Lower lobe of right lung (tissue), 2 donors: ENCODE measurements around the gene F2RL1. TPM values are rescaled to one million over a fixed set of nuclear protein-coding genes. Genes with fewer than 3 reads are reported as not detected.

Source experiments
- ATAC-seq, 2 donors: fragments of 200-7000 bp; cut with Tn5 transposase; one replicate each; pipeline ENCODE4 v1.9.1; 2020 to 2022; ENCODE audit warnings: mild to moderate bottlenecking in 2 of 2, moderate library complexity in 2 of 2
- DNase-seq: peaks from one replicate; pipeline ENCODE4 v3.0.0-alpha.2; 2020
- H3K27ac ChIP-seq: fragments of 200-600 bp; one replicate; pipeline ENCODE4 v1.8.0; 2022
- H3K27me3 ChIP-seq: fragments of 200-600 bp; one replicate; pipeline ENCODE4 v1.8.0; 2022; ENCODE audit warnings: low read depth
- H3K36me3 ChIP-seq: fragments of 200-600 bp; one replicate; pipeline ENCODE4 v1.8.0; 2022; ENCODE audit warnings: mild to moderate bottlenecking
- H3K4me1 ChIP-seq: fragments of 200-600 bp; one replicate; pipeline ENCODE4 v1.8.0; 2022
- H3K4me3 ChIP-seq: fragments of 200-600 bp; one replicate; pipeline ENCODE4 v1.8.0; 2022; ENCODE audit warnings: mild to moderate bottlenecking
- H3K9me3 ChIP-seq: fragments of 200-600 bp; one replicate; pipeline ENCODE4 v1.8.0; 2022
- intact Hi-C: fragments of 100-400 bp; cut with DNase I; formaldehyde crosslinking; loops from one replicate; pipeline ENCODE4 v1.11.0; 2022
- total RNA-seq: library from RNA; stranded (reverse); fragmentation: NEBNext Ultra II Directional; extraction: Animal tissue kit (Norgen Biotek cat#: 25700); gene quantifications from one replicate; pipeline ENCODE4 v1.2.1, GENCODE V29; 2021
- TF ChIP-seq, protein P1 (sequence below): fragments of 200-600 bp; IDR thresholded peaks from one replicate; pipeline ENCODE4 v1.8.0; 2022; ENCODE audit warnings: antibody characterized with exemption, mild to moderate bottlenecking
- donor health status: DM: no; HTN: yes; CAD: no; lungs with severe emphysema.

F2RL1 gene
- total RNA-seq, 1 donor from 2014 or later, result 5.9 TPM

DNA sequence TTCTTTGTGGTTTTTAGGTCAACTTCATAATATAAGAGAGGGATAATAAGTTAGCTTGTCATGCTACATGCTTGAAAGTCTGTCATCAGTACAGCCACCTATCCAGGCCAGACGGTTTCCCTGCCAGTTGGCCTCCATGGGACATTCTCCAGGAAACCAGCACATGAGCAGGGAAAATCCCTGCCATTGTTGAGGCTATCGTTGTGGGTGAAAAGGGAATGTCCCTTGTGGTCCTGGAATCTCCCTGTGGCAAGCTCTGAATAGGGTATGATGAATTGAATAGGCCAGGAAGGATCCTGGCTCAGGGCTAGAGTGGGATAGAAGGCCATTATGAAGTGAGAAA lies 12.3 kb downstream of the F2RL1 start:
- Histone ChIP-seq H3K4me1 (no peaks in the 10 kb centered on the region), H3K27ac (no peak overlapping the region), H3K27me3 (no peaks in the 10 kb centered on the region), H3K9me3 (no peaks in the 10 kb centered on the region), H3K4me3 (no peak overlapping the region), H3K36me3 (peaks cover 5% of the 10 kb centered on the region)
- TF ChIP-seq, protein P1, sequence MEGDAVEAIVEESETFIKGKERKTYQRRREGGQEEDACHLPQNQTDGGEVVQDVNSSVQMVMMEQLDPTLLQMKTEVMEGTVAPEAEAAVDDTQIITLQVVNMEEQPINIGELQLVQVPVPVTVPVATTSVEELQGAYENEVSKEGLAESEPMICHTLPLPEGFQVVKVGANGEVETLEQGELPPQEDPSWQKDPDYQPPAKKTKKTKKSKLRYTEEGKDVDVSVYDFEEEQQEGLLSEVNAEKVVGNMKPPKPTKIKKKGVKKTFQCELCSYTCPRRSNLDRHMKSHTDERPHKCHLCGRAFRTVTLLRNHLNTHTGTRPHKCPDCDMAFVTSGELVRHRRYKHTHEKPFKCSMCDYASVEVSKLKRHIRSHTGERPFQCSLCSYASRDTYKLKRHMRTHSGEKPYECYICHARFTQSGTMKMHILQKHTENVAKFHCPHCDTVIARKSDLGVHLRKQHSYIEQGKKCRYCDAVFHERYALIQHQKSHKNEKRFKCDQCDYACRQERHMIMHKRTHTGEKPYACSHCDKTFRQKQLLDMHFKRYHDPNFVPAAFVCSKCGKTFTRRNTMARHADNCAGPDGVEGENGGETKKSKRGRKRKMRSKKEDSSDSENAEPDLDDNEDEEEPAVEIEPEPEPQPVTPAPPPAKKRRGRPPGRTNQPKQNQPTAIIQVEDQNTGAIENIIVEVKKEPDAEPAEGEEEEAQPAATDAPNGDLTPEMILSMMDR, result no peak
- intact Hi-C loops, result no loop called here
- ATAC-seq (no peak), DNase-seq (no peak)

- intact Hi-C loops, result no loop called here
Measured at GRCh38 chr5:76836181-76836580, 17.4 kb downstream of the F2RL1 start.

GRCh38 chr5:76836585-76836984 lies 17.8 kb downstream of the F2RL1 start:
- ATAC-seq (no peak), DNase-seq (no peak)
- Histone ChIP-seq H3K9me3 (no peaks in the 10 kb centered on the region), H3K27ac (no peak overlapping the region), H3K4me3 (no peak overlapping the region), H3K4me1 (no peaks in the 10 kb centered on the region), H3K27me3 (no peaks in the 10 kb centered on the region), H3K36me3 (peaks cover 5% of the 10 kb centered on the region)
- TF ChIP-seq, protein P1, result no peak
- intact Hi-C loops, result no loop called here

More at GRCh38 chr5:76836181-76836580, 17.4 kb downstream of the F2RL1 start:
- no peaks in the 10 kb centered on the region for H3K4me1 ChIP-seq
- H3K27ac ChIP-seq, result no peak overlapping the region
- TF ChIP-seq, protein P1, result no peak
- no peak overlapping the region for H3K4me3 ChIP-seq
- ATAC-seq (no peak), DNase-seq (no peak)
- H3K9me3 ChIP-seq, result no peaks in the 10 kb centered on the region
- H3K36me3 ChIP-seq, result peaks cover 5% of the 10 kb centered on the region
- H3K27me3 ChIP-seq, result no peaks in the 10 kb centered on the region

DNA sequence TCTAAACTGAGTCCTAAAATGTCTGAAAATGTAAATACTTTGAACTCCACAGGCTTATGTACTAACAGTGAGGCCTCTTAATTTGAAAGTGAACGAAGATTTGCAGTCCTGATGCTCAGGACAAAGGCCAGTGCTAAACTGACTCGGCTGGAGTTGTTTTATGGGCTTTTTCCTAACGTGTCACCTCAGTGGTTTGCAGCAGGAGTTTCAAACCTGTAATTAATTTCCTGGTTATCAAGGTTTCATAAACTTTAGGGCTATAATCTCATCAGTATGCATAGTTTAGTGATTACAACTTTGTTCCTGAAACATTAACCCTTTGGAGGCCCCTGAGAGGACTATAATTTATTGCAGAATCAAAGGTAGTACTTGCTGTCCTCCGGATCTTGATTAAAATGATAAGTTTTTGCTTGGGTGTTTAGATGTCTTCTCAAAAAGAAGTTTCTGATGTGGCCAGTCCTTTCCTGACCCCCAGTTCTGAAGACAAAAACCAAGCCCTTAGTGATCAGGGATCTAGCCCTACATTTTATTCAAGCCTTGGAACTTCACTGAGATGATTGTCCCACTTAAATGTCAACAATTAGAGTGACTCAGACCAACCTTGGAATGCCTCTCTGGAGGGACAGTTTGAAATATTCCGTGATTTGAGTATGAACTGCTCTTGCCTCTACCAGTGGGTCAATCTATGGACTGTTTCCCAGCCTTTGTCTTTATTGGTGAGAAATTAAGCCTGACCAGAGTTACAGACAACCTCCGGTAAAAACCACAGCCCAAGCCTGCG lies 19.8 kb downstream of the F2RL1 start:
- Histone ChIP-seq H3K4me1 (no peaks in the 10 kb centered on the region), H3K9me3 (no peaks in the 10 kb centered on the region)
- DNase-seq, result no peak

DNA sequence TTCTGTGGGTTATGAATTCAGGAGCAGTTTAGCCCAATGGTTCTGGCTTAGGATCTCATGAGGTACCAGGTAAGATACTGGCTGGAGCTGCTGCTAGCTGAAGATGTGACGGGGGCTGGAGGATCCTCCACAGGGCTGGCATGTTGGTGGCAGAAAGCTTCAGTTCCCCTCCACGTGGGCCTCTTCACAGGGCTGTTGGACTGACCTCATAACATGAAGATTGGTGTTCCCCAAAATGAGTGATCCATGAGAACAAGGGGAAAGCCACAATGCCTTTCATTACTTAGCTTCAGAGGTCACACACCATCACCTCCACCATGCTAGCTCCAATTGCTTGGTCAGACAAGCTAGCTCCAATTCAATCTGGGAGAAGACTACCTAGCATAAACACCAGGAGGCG lies 22.5 kb downstream of the F2RL1 start:
- Histone ChIP-seq H3K4me3 (no peak overlapping the region), H3K9me3 (no peaks in the 10 kb centered on the region), H3K36me3 (no peaks in the 10 kb centered on the region), H3K27ac (no peak overlapping the region), H3K27me3 (no peaks in the 10 kb centered on the region), H3K4me1 (no peaks in the 10 kb centered on the region)
- TF ChIP-seq, protein P1, result no peak
- no peak for ATAC-seq
- intact Hi-C loops, result no loop called here
- DNase-seq, result no peak

More for the DNA sequence above, 19.8 kb downstream of the F2RL1 start:
- Histone ChIP-seq H3K36me3 (peaks cover 5% of the 10 kb centered on the region), H3K27me3 (no peaks in the 10 kb centered on the region), H3K4me3 (no peak overlapping the region), H3K27ac (no peak overlapping the region)
- TF ChIP-seq, protein P1, result no peak
- no peak for ATAC-seq
- intact Hi-C loops, result no loop called here
